Measurements from ENCODE around the gene TIMMDC1. TPM values are rescaled to one million over a fixed set of nuclear protein-coding genes. Genes with fewer than 3 reads are reported as not detected.

Gene TIMMDC1
- total RNA-seq, 3 donors from 2014 or later (not counting 1 experiment from before 2014, with no cell fraction given) = 31.9 to 50.1 (median 34.1) TPM

DNA sequence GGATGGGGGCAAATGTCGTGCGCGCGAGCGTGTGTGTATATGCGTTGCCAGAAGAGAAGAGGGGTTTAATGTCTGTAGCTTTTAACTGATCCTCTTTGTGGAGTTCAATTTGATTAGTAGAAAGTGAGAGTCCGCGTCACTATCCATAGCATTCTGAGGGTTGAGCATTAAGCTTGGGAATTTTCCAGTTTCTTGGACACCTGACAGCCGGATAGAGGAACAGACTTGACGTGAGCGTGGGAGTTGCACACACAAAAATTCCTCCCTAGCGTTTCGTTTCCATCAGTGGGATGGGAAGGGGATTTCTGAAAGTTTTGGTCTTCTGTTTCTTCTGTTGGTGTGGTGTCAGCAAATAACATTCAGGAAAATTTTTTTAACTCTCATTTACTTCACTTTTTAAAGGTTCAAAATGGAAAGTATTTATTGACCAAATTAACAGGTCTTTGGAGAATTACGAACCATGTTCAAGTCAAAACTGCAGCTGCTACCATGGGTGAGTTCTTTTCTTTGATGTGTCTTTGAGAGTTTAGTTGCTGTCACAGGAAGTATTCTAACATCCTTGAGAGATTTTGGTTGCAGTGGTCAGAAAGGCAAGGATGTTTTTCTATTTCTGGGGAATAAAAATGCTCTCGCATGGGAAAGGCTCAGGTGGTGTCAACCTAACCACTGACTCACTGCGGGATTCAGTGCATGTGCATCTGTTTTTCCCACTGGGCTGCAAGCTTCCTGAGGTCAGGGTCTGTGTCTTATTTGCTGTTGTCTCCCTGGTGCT is 28.7 kb upstream of the TIMMDC1 start:
- Histone ChIP-seq H3K4me3 (ENCODE audit: low read length) (peak overlapping the region; percentile 66), H3K27ac (ENCODE audit: low read length) (peak overlapping the region; percentile 57), H3K27me3 (ENCODE audit: control insufficient read depth, insufficient read depth, low read length) (no peaks in the 10 kb centered on the region), H3K4me1 (ENCODE audit: control insufficient read depth, insufficient read depth, low read length) (peaks cover 25% of the 10 kb centered on the region), H3K9me3 (ENCODE audit: control insufficient read depth, insufficient read depth, low read length) (no peaks in the 10 kb centered on the region), H3K36me3 (ENCODE audit: control insufficient read depth, insufficient read depth, low read length) (peaks cover 17% of the 10 kb centered on the region)
- H3K9me3 Mint-ChIP-seq = no peaks in the 10 kb centered on the region
- peaks cover 13% of the 10 kb centered on the region for H3K36me3 Mint-ChIP-seq
- peak overlapping the region; percentile 93 for H3K4me3 Mint-ChIP-seq
- DNase-seq = peak in 1 of 2 donors; percentile 44
- TF ChIP-seq, protein P1, sequence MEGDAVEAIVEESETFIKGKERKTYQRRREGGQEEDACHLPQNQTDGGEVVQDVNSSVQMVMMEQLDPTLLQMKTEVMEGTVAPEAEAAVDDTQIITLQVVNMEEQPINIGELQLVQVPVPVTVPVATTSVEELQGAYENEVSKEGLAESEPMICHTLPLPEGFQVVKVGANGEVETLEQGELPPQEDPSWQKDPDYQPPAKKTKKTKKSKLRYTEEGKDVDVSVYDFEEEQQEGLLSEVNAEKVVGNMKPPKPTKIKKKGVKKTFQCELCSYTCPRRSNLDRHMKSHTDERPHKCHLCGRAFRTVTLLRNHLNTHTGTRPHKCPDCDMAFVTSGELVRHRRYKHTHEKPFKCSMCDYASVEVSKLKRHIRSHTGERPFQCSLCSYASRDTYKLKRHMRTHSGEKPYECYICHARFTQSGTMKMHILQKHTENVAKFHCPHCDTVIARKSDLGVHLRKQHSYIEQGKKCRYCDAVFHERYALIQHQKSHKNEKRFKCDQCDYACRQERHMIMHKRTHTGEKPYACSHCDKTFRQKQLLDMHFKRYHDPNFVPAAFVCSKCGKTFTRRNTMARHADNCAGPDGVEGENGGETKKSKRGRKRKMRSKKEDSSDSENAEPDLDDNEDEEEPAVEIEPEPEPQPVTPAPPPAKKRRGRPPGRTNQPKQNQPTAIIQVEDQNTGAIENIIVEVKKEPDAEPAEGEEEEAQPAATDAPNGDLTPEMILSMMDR (IDR thresholded peaks at IDR 0.05) = no peak
- H3K27me3 Mint-ChIP-seq (ENCODE audit: low read depth in 2 of 2) = no peaks in the 10 kb centered on the region
- H3K4me1 Mint-ChIP-seq = peaks cover 28 to 34% of the 10 kb centered on the region in 2 donors
- H3K27ac Mint-ChIP-seq = peak overlapping the region; percentile 84 to 89
- 8% methylated on average over 14 of the region's 16 CpGs for WGBS (ENCODE audit: insufficient coverage)
- intact Hi-C loops (cut with micrococcal nuclease) = loop anchor here (1.0 kb wide), 1 partner anchor 29 kb away; the partner anchor contains the start of gene TIMMDC1
- ATAC-seq = no peak

DNA sequence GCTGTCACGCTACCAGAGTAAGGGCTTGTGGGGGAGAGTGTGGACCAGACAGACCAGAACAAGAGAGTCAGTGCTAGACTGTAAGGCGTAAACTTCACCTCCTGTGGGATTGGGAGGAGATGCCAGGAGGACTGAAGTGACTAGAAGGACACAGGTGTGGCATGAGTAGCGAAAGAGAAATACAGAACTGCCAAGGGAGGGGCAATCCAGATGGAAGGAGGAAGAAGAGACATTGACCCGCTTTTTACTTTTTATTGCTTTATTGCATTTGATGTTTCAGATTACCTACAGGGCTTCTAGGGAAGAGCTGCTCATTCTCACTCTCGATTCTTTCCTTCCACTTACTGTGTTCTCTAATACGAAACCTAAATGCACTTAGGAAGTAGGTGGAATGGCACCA is 27.5 kb upstream of the TIMMDC1 start:
- H3K27me3 Mint-ChIP-seq (ENCODE audit: low read depth in 2 of 2) = no peaks in the 10 kb centered on the region
- H3K4me3 ChIP-seq (ENCODE audit: low read length) = no peak overlapping the region

DNA sequence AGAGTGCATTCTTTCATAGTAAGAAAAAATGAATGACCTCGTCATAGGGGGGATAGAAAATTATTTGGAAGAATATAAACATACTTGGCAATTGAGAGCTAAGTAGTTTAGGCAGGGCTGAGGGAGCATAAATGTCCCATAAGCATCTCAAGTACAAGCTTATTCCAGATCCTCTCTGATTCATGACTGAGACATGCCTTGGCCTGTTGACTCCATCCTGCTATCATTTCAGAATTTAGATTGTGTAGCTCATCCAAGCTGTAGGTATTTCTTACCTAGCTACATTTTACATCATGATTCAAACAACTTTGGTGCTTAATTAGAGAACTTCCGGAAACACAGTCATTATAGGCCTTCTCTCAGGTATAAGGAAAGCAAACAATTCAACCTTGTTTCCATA is 17.3 kb upstream of the TIMMDC1 start:
- no peaks in the 10 kb centered on the region for H3K4me1 Mint-ChIP-seq
- H3K4me3 Mint-ChIP-seq = no peak overlapping the region
- Histone ChIP-seq H3K4me3 (ENCODE audit: low read length) (no peak overlapping the region), H3K27me3 (ENCODE audit: control insufficient read depth, insufficient read depth, low read length) (no peaks in the 10 kb centered on the region), H3K9me3 (ENCODE audit: control insufficient read depth, insufficient read depth, low read length) (no peaks in the 10 kb centered on the region), H3K4me1 (ENCODE audit: control insufficient read depth, insufficient read depth, low read length) (no peaks in the 10 kb centered on the region), H3K27ac (ENCODE audit: low read length) (no peak overlapping the region), H3K36me3 (ENCODE audit: control insufficient read depth, insufficient read depth, low read length) (peaks cover 68% of the 10 kb centered on the region)
- no peak for DNase-seq
- H3K27ac Mint-ChIP-seq = no peak overlapping the region
- peaks cover 16% of the 10 kb centered on the region for H3K36me3 Mint-ChIP-seq
- 100% methylated on average over 1 of the region's 2 CpGs for WGBS (ENCODE audit: insufficient coverage)
- no peaks in the 10 kb centered on the region for H3K9me3 Mint-ChIP-seq
- intact Hi-C loops (cut with micrococcal nuclease) = no loop called here
- no peaks in the 10 kb centered on the region for H3K27me3 Mint-ChIP-seq (ENCODE audit: low read depth in 2 of 2)
- TF ChIP-seq, protein P1 (IDR thresholded peaks at IDR 0.05) = no peak
- no peak for ATAC-seq

More for the DNA sequence above, 27.5 kb upstream of the TIMMDC1 start:
- intact Hi-C loops (cut with micrococcal nuclease) = no loop called here
- Mint-ChIP-seq H3K36me3 (peaks cover 13% of the 10 kb centered on the region), H3K4me3 (no peak overlapping the region), H3K9me3 (no peaks in the 10 kb centered on the region), H3K27ac (no peak overlapping the region), H3K4me1 (peaks cover 28 to 34% of the 10 kb centered on the region in 2 donors)
- DNase-seq = no peak
- peaks cover 24% of the 10 kb centered on the region for H3K4me1 ChIP-seq (ENCODE audit: control insufficient read depth, insufficient read depth, low read length)
- no peak overlapping the region for H3K27ac ChIP-seq (ENCODE audit: low read length)
- 94% methylated on average over 6 of the region's 6 CpGs for WGBS (ENCODE audit: insufficient coverage)
- peaks cover 24% of the 10 kb centered on the region for H3K36me3 ChIP-seq (ENCODE audit: control insufficient read depth, insufficient read depth, low read length)
- TF ChIP-seq, protein P1 (IDR thresholded peaks at IDR 0.05) = no peak
- no peak for ATAC-seq
- no peaks in the 10 kb centered on the region for H3K27me3 ChIP-seq (ENCODE audit: control insufficient read depth, insufficient read depth, low read length)
- no peaks in the 10 kb centered on the region for H3K9me3 ChIP-seq (ENCODE audit: control insufficient read depth, insufficient read depth, low read length)
